GM11168 (cell line): Measurements from ENCODE around the gene CNOT3.

Experiments
- in situ Hi-C: fragments of 300-500 bp; cut with MboI; formaldehyde crosslinking; loops from one replicate; pipeline ENCODE4 v1.12.0; 2022; ENCODE audit warnings: low sequenced_read_pairs; ENCODE audit not compliant: unreplicated experiment

CNOT3 gene

GRCh38 chr19:54115109-54116063 is 22.2 kb upstream of the CNOT3 start, which contains the start of the genes PRPF31 and TFPT:
Gene PRPF31, plus strand, starts transcription at chr19:54115754. Its CDS starts 2,525 bp downstream, at chr19:54118279.
Gene TFPT, minus strand, starts transcription at chr19:54115657. Its CDS starts 388 bp downstream, at chr19:54115269.
- in situ Hi-C loops: loop anchor here (25.0 kb wide), 1 partner anchor 1997 kb away; the partner anchor contains the start of gene ZNF787

DNA sequence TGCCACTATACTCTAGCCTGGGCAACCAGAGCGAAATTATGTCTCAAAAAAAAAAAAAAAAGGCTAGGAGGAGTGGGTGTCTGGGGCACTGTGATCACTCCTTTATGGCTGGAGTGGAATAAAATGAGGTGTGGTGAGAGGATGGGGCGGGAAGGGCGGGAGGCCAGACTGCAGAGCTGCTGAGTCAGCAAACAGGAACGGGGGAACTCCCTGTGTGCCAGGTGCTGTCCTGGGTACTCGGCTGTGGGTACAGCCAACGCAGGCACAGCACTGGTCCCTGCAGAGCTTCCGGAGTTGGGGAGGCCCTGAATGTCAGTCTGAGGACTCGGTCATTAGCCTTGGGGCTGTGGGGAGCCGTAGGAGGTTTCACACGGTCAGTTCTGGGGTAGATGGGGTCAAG is 16.3 kb upstream of the CNOT3 start:
- in situ Hi-C loops: loop anchor here (25.0 kb wide), 1 partner anchor 1991 kb away; the partner anchor contains the start of gene ZNF787

DNA sequence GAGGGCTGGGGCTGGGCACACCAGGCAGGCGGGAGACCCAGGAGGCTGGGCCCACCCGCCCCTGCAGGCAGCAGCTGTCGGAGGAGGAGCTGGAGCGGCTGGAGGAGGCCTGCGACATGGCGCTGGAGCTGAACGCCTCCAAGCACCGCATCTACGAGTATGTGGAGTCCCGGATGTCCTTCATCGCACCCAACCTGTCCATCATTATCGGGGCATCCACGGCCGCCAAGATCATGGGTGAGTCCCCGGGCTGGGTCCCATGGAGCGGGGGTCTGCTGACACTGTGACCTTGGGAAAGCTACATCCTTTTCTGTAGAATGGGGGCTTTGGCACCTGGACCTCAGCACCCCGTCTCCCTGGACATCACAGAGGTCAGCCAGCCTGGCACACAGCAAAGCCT is 13.9 kb upstream of the CNOT3 start:
- in situ Hi-C loops: loop anchor here (25.0 kb wide), 1 partner anchor 1989 kb away; the partner anchor contains the start of gene ZNF787

GRCh38 chr19:54124393-54124792 is 13.2 kb upstream of the CNOT3 start:
- in situ Hi-C loops: loop anchor here (25.0 kb wide), 1 partner anchor 1988 kb away; the partner anchor contains the start of gene ZNF787

DNA sequence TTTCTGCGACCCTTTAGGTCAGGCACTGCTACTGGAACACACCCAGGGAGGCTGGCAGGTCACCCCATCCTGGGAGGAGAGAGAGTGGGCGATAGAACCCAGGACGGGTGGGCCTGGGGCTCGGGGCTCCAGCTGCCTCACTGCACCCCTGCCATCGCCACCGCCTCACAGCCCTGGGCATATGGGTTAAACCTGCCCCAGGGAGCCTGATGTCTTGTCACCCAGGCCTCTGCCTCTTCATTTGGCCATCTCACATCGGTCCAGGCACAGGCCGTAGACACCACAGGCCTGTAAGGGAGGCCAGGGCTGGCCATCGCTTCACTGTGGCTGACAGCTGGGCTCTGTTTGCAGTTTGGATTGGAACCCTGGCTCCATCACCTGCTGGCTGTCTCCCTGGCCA is 11.8 kb upstream of the CNOT3 start:
- in situ Hi-C loops: no loop called here

- in situ Hi-C loops: no loop called here
Measured at GRCh38 chr19:54127688-54128440, 9.7 kb upstream of the CNOT3 start.

DNA sequence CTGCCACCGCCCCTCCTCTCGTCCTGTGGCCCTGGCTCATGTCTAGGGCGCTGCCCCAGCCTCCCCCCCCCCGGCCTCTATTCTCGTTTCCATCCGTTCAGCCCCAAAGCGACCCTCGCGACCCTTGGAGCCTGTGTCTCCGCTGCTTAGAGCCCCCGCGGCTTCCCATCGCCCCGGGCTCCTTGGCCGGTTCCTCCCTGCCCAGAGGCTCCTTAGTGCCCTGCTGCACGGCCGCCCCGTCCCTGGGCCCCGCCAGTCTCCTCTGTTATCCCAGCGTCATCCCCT is 9.2 kb upstream of the CNOT3 start:
- in situ Hi-C loops: no loop called here

GRCh38 chr19:54128796-54129616 is 8.6 kb upstream of the CNOT3 start:
- in situ Hi-C loops: no loop called here

- in situ Hi-C loops: no loop called here
Measured at GRCh38 chr19:54129617-54129996, 8.0 kb upstream of the CNOT3 start.

GRCh38 chr19:54133312-54133956 is 4.1 kb upstream of the CNOT3 start:
- in situ Hi-C loops: no loop called here

GRCh38 chr19:54133957-54134590 is 3.5 kb upstream of the CNOT3 start:
- in situ Hi-C loops: no loop called here

DNA sequence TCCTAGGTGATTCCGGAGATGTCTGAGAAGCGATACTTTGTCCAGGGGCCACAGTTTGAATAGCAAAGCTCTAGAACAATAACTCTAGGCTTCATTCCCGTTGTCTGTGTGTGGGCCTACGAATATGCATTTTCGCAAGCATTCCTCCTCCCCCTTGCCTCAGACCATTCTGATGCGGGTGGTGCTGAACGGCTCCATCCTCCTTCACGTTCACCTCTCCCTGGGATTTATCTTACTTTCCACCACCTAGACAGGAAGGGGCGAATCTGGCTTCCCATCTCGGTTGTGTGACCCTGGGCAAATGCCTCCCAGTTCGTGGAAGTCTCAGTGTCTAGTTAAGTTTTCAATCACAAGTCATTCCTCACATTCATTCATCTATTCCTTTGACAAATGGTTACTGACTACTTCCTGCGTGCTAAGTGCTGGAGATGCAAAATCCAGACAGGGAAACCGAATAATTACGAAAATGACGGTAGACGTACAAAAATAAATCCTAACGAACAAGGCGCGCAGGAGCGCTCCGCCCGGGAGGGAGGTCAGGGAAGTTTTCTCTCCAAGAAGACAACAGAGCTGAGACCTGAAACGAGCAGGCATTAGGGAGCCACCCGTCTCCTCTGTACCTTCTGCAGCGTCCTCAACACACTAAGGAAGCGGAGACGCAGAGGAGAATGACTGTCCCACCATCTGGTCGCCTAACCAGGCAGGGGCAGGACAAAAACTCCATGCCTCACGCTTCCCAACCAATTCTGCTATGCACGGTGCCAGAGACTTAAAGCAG is 1.3 kb upstream of the CNOT3 start:
- in situ Hi-C loops: no loop called here

GRCh38 chr19:54136864-54137698 is 481 bp upstream of the CNOT3 start:
- in situ Hi-C loops: no loop called here

GRCh38 chr19:54138489-54139256 is 1.1 kb downstream of the CNOT3 start:
- in situ Hi-C loops: no loop called here

GRCh38 chr19:54141356-54141755 is 3.8 kb downstream of the CNOT3 start:
- in situ Hi-C loops: no loop called here

GRCh38 chr19:54142166-54142780 is 4.7 kb downstream of the CNOT3 start:
- in situ Hi-C loops: no loop called here
